Neural cell (in vitro differentiated cells): ENCODE measurements around the gene PLEKHF1. TPM values are rescaled to one million over a fixed set of nuclear protein-coding genes. Genes with fewer than 3 reads are reported as not detected.

Experiments used
- H2AFZ ChIP-seq: fragments of 200-600, 300-800 bp; sonication (generic), shearing (Covaris generic); 2 replicates; pipeline ENCODE4 v1.6.0; 2014; ENCODE audit warnings: low read depth, mild to moderate bottlenecking, antibody characterized with exemption, low read length, moderate library complexity
- H3F3A ChIP-seq: fragments of 200-600 bp; shearing (Covaris generic); 2 replicates; pipeline ENCODE4 v1.6.1; 2016; ENCODE audit warnings: mild to moderate bottlenecking, moderate library complexity, mixed read lengths, antibody characterized with exemption, low read length; ENCODE audit not compliant: insufficient read depth, poor library complexity, severe bottlenecking
- H3K27ac ChIP-seq: fragments of 200-600, 300-800 bp; sonication (generic), shearing (Covaris generic); 2 replicates; pipeline ENCODE4 v1.5.1; 2014; ENCODE audit warnings: mild to moderate bottlenecking, low read length, moderate library complexity
- H3K27me3 ChIP-seq: fragments of 300-800, 200-600 bp; sonication (generic), shearing (Covaris generic); 2 replicates; pipeline ENCODE4 v1.6.0; 2014; ENCODE audit warnings: mild to moderate bottlenecking, low read depth, low read length, moderate library complexity; ENCODE audit not compliant: insufficient read depth
- H3K36me3 ChIP-seq: fragments of 300-800, 200-600 bp; sonication (generic), shearing (Covaris generic); 2 replicates; pipeline ENCODE4 v1.5.1; 2014; ENCODE audit warnings: mild to moderate bottlenecking, antibody characterized with exemption, low read length, moderate library complexity; ENCODE audit not compliant: insufficient read depth
- H3K4me2 ChIP-seq: fragments of 300-800, 200-600 bp; sonication (generic), shearing (Covaris generic); 2 replicates; pipeline ENCODE4 v1.6.0; 2014; ENCODE audit warnings: mild to moderate bottlenecking, low read length
- H3K4me3 ChIP-seq: fragments of 300-800, 200-600 bp; sonication (generic), shearing (Covaris generic); 2 replicates; pipeline ENCODE4 v1.5.1; 2014; ENCODE audit warnings: mild to moderate bottlenecking, low read length, moderate library complexity
- H3K79me2 ChIP-seq: fragments of 200-600 bp; shearing (Covaris generic); replicated peaks from 2 replicates; pipeline ENCODE4 v1.6.0; 2014; ENCODE audit warnings: mild to moderate bottlenecking, low read length, moderate library complexity; ENCODE audit not compliant: insufficient read depth
- H3K9ac ChIP-seq: fragments of 300-800, 200-600 bp; sonication (generic), shearing (Covaris generic); 2 replicates; pipeline ENCODE4 v1.6.1; 2016; ENCODE audit warnings: mild to moderate bottlenecking, low read length, mixed read lengths
- H3K9me2 ChIP-seq: fragments of 200-600 bp; shearing (Covaris generic); 2 replicates; pipeline ENCODE4 v1.6.1; 2016; ENCODE audit warnings: mild to moderate bottlenecking, low read length, mixed read lengths; ENCODE audit not compliant: insufficient read depth
- H3K9me3 ChIP-seq: fragments of 200-600, 300-800 bp; sonication (generic), shearing (Covaris generic); 2 replicates; pipeline ENCODE4 v1.6.1; 2016; ENCODE audit warnings: mild to moderate bottlenecking, mixed run types, low read length, moderate library complexity, mixed read lengths
- H4K20me1 ChIP-seq: fragments of 200-600 bp; shearing (Covaris generic); 2 replicates; pipeline ENCODE4 v1.6.1; 2016; ENCODE audit warnings: mild to moderate bottlenecking, mixed run types; ENCODE audit not compliant: insufficient read depth
- EP300 ChIP-seq: fragments of 450-650 bp; conservative IDR thresholded peaks from 2 replicates; pipeline ENCODE4 v1.6.1; 2014; ENCODE audit warnings: antibody characterized with exemption, mild to moderate bottlenecking, moderate library complexity; ENCODE audit not compliant: poor library complexity, severe bottlenecking
- EZH2 ChIP-seq: fragments of 200-600, 300-800 bp; shearing (Covaris generic), sonication (generic); IDR thresholded peaks from 2 replicates; pipeline ENCODE4 v1.6.1; 2014; ENCODE audit warnings: antibody characterized with exemption, low read length, borderline replicate concordance, mild to moderate bottlenecking; ENCODE audit not compliant: insufficient read depth, poor library complexity, severe bottlenecking
- MXI1 ChIP-seq: fragments of 450-650 bp; conservative IDR thresholded peaks from 2 replicates; pipeline ENCODE4 v1.6.1; 2014; ENCODE audit warnings: antibody characterized with exemption, mild to moderate bottlenecking; ENCODE audit not compliant: poor library complexity, severe bottlenecking
- POLR2AphosphoS5 ChIP-seq: IDR thresholded peaks from 2 replicates; pipeline ENCODE4 v1.6.1; 2012
- RAD21 ChIP-seq: fragments of 450-650 bp; conservative IDR thresholded peaks from 2 replicates; pipeline ENCODE4 v1.6.1; 2014; ENCODE audit warnings: antibody characterized with exemption, mild to moderate bottlenecking, moderate library complexity
- SMC3 ChIP-seq: fragments of 450-650 bp; conservative IDR thresholded peaks from 2 replicates; pipeline ENCODE4 v1.6.1; 2014; ENCODE audit warnings: antibody characterized with exemption, mild to moderate bottlenecking, moderate library complexity; ENCODE audit not compliant: poor library complexity
- TAF1 ChIP-seq: IDR thresholded peaks from 2 replicates; pipeline ENCODE4 v1.6.1; 2012; ENCODE audit warnings: low read depth
- polyA plus RNA-seq: library from polyadenylated mRNA; depleted of rRNA; stranded (reverse); fragments of >200 nt; gene quantifications from 2 replicates; pipeline ENCODE4 v1.2.3, GENCODE V29; 2014
- TF ChIP-seq, protein P1 (sequence below): IDR thresholded peaks from 2 replicates; pipeline ENCODE4 v1.6.1; 2012; ENCODE audit warnings: borderline replicate concordance
- TF ChIP-seq, protein P2 (sequence below): fragments of 450-650 bp; IDR thresholded peaks from 2 replicates; pipeline ENCODE4 v1.5.1; 2014; ENCODE audit warnings: antibody characterized with exemption, mild to moderate bottlenecking, moderate library complexity; ENCODE audit not compliant: poor library complexity, severe bottlenecking

Gene PLEKHF1
- polyA plus RNA-seq, 1 donor from 2014 or later = not detected

- Histone ChIP-seq H3K27me3 (no peaks in the 10 kb centered on the region), H3K27ac (no peak overlapping the region), H3K9me2 (no peaks in the 10 kb centered on the region), H3F3A (no peaks in the 10 kb centered on the region), H3K36me3 (no peaks in the 10 kb centered on the region), H2AFZ (no peak overlapping the region), H3K79me2 (no peaks in the 10 kb centered on the region), H4K20me1 (no peaks in the 10 kb centered on the region), H3K9me3 (no peaks in the 10 kb centered on the region), H3K4me3 (no peak overlapping the region), H3K9ac (no peak overlapping the region), H3K4me2 (no peak overlapping the region)
- TF ChIP-seq EZH2 = no peak
- TF ChIP-seq EP300 = no peak
- no peak for TF ChIP-seq MXI1
- TF ChIP-seq TAF1 = no peak
- TF ChIP-seq, protein P1, sequence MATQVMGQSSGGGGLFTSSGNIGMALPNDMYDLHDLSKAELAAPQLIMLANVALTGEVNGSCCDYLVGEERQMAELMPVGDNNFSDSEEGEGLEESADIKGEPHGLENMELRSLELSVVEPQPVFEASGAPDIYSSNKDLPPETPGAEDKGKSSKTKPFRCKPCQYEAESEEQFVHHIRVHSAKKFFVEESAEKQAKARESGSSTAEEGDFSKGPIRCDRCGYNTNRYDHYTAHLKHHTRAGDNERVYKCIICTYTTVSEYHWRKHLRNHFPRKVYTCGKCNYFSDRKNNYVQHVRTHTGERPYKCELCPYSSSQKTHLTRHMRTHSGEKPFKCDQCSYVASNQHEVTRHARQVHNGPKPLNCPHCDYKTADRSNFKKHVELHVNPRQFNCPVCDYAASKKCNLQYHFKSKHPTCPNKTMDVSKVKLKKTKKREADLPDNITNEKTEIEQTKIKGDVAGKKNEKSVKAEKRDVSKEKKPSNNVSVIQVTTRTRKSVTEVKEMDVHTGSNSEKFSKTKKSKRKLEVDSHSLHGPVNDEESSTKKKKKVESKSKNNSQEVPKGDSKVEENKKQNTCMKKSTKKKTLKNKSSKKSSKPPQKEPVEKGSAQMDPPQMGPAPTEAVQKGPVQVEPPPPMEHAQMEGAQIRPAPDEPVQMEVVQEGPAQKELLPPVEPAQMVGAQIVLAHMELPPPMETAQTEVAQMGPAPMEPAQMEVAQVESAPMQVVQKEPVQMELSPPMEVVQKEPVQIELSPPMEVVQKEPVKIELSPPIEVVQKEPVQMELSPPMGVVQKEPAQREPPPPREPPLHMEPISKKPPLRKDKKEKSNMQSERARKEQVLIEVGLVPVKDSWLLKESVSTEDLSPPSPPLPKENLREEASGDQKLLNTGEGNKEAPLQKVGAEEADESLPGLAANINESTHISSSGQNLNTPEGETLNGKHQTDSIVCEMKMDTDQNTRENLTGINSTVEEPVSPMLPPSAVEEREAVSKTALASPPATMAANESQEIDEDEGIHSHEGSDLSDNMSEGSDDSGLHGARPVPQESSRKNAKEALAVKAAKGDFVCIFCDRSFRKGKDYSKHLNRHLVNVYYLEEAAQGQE = no peak
- TF ChIP-seq, protein P2, sequence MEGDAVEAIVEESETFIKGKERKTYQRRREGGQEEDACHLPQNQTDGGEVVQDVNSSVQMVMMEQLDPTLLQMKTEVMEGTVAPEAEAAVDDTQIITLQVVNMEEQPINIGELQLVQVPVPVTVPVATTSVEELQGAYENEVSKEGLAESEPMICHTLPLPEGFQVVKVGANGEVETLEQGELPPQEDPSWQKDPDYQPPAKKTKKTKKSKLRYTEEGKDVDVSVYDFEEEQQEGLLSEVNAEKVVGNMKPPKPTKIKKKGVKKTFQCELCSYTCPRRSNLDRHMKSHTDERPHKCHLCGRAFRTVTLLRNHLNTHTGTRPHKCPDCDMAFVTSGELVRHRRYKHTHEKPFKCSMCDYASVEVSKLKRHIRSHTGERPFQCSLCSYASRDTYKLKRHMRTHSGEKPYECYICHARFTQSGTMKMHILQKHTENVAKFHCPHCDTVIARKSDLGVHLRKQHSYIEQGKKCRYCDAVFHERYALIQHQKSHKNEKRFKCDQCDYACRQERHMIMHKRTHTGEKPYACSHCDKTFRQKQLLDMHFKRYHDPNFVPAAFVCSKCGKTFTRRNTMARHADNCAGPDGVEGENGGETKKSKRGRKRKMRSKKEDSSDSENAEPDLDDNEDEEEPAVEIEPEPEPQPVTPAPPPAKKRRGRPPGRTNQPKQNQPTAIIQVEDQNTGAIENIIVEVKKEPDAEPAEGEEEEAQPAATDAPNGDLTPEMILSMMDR = no peak
- no peak for TF ChIP-seq POLR2AphosphoS5
- no peak for TF ChIP-seq RAD21
- TF ChIP-seq SMC3 = no peak
Measured at GRCh38 chr19:29628661-29629385, 36.4 kb upstream of the PLEKHF1 start.

DNA sequence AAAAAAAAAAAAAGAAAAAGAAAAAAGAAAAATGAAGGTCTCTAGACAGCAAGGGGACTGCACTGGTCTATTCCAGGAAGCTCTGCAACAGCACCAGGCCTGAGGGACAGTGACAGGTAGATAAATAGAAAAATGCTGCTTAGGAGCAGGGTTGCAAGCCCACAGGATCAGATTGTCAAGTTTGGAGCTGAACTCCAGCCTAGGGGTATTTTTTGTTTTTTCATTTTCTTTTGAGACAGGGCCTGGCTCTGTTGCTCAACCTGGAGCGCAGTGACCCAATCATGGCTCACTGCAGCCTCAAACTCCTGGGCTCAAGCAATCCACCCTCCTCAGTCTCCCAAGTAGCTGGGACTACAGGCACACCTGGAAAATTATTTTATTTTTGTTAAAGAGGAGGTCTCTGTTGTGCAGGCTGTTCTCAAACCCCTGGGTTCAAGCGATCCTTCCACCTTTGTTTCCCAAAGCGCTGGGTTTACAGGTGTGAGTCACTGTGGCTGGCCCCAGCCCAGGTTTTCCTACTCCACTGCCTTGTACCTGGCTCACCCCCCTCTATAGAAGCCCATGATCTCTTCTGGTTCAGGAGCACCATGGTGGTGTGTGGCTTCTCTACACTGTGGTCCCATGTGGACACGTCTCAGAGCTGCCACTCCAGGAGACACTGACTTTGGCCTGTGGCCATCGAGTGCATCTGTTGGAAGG lies 35.3 kb upstream of the PLEKHF1 start:
- Histone ChIP-seq H3K9ac (no peak overlapping the region), H3K27me3 (no peaks in the 10 kb centered on the region), H3K27ac (no peak overlapping the region), H3K9me2 (no peaks in the 10 kb centered on the region), H3K9me3 (no peaks in the 10 kb centered on the region), H4K20me1 (no peaks in the 10 kb centered on the region), H3F3A (no peaks in the 10 kb centered on the region), H2AFZ (no peak overlapping the region), H3K36me3 (no peaks in the 10 kb centered on the region), H3K4me3 (no peak overlapping the region), H3K4me2 (no peak overlapping the region), H3K79me2 (no peaks in the 10 kb centered on the region)
- TF ChIP-seq TAF1 (no peak), EP300 (no peak), EZH2 (no peak), POLR2AphosphoS5 (no peak)
